Measurements from ENCODE around the gene COQ5.

- TF ChIP-seq CTCF (optimal IDR thresholded peaks at IDR 0.05 in 1 of 3, IDR thresholded peaks at IDR 0.05 in 1 of 3, conservative IDR thresholded peaks at IDR 0.05 in 1 of 3; ENCODE audit: extremely low read depth in 1 of 3, insufficient read depth in 2 of 3, low read length in 3 of 3) (no peak), EZH2 (IDR thresholded peaks at IDR 0.05; ENCODE audit: low read length) (no peak)
These were observed 45.1 kb upstream of the COQ5 start for GRCh38 chr12:120574106-120574505.
